GM12878 (cell line): ENCODE data around the gene PHLDA3. TPM values are rescaled to one million over a fixed set of nuclear protein-coding genes. Genes with fewer than 3 reads are reported as not detected.
A peak's percentile ranks its signal among the peaks of the same experiment; 100 is the strongest.

Source experiments
- ATAC-seq: fragments of 200-7000 bp; cut with Tn5 transposase; 3 replicates; pipeline ENCODE4 v1.9.1; 2020; ENCODE audit warnings: mild to moderate bottlenecking, moderate library complexity
- BruUV-seq: library from RNA; stranded (reverse); fragments of 400-500 nt; replicated peaks from 2 replicates; lab custom pipeline; 2021; lab: Mats Ljungman, UMichigan
- CTCF ChIA-PET: fragments of 300-600 bp; sonication (Branson Sonifier 250); formaldehyde crosslinking; extraction: SDS; loops from one replicate; lab custom pipeline; 2021; ENCODE audit warnings: inconsistent platforms; lab: Yijun Ruan, JAX
- POLR2A ChIA-PET: fragments of 350-600 bp; formaldehyde crosslinking; extraction: SDS; loops from one replicate; lab custom pipeline; 2021; ENCODE audit warnings: inconsistent platforms; lab: Charles Lee
- RAD21 ChIA-PET: fragments of 300-600 bp; sonication (Branson Sonifier 250); formaldehyde crosslinking; loops from one replicate; lab custom pipeline; 2023; ENCODE audit warnings: antibody characterized with exemption; ENCODE audit not compliant: unreplicated experiment; lab: Charles Lee
- SMC1A ChIA-PET: fragments of 300-600 bp; sonication (Branson Sonifier 250); formaldehyde crosslinking; loops from one replicate; lab custom pipeline; 2023; ENCODE audit not compliant: unreplicated experiment, uncharacterized antibody; lab: Charles Lee
- DNase-seq: peaks from one replicate; pipeline ENCODE4 v3.0.0-alpha.2; 2011; ENCODE audit warnings: low read depth, low spot score
- FAIRE-seq: peaks from 3 replicates; lab custom pipeline; 2011; peaks lifted over from hg19 to GRCh38; lab: Jason Lieb, UNC
- H2AFZ ChIP-seq: 2 replicates; pipeline ENCODE4 v1.6.0; 2011; ENCODE audit warnings: low read depth, low read length, control low read depth; ENCODE audit not compliant: control insufficient read depth
- H3K27ac ChIP-seq: 2 replicates; pipeline ENCODE4 v1.5.1; 2011; ENCODE audit warnings: control low read depth; ENCODE audit not compliant: control insufficient read depth, insufficient read depth
- H3K27me3 ChIP-seq, 2 experiments: replicated peaks in 1 of 2; 2 replicates each; pipeline versions ENCODE4 v1.6.0 to v1.6.1; 2011; ENCODE audit warnings: low read length in 1 of 2; ENCODE audit not compliant: control insufficient read depth in 2 of 2, insufficient read depth in 2 of 2
- H3K36me3 ChIP-seq, 2 experiments: 2 replicates each; pipeline ENCODE4 v1.5.1; 2011; ENCODE audit warnings: low read length in 1 of 2; ENCODE audit not compliant: control insufficient read depth in 2 of 2, insufficient read depth in 2 of 2
- H3K4me1 ChIP-seq: 2 replicates; pipeline ENCODE4 v1.6.1; 2011; ENCODE audit warnings: mild to moderate bottlenecking, low read length, moderate library complexity, mixed read lengths; ENCODE audit not compliant: control insufficient read depth, insufficient read depth
- H3K4me2 ChIP-seq: 2 replicates; pipeline ENCODE4 v1.6.0; 2011; ENCODE audit warnings: control low read depth; ENCODE audit not compliant: control insufficient read depth, insufficient read depth
- H3K4me3 ChIP-seq: fragments of 200-600 bp; sonication (generic); 2 replicates; pipeline ENCODE4 v1.5.1; 2016
- H3K79me2 ChIP-seq: 2 replicates; pipeline ENCODE4 v1.6.0; 2011; ENCODE audit warnings: low read length; ENCODE audit not compliant: control insufficient read depth, insufficient read depth
- H3K9ac ChIP-seq: 2 replicates; pipeline ENCODE4 v1.8.0; 2011; ENCODE audit warnings: low read length, control low read depth, mixed read lengths; ENCODE audit not compliant: control insufficient read depth, insufficient read depth
- H3K9me3 ChIP-seq: replicated peaks from 3 replicates; pipeline ENCODE4 v1.5.1; 2011; ENCODE audit warnings: mild to moderate bottlenecking, low read length; ENCODE audit not compliant: control insufficient read depth, insufficient read depth
- H4K20me1 ChIP-seq: 2 replicates; pipeline ENCODE4 v1.6.0; 2011; ENCODE audit not compliant: control insufficient read depth, insufficient read depth
- BHLHE40 ChIP-seq, 2 experiments: fragments of 450-650 bp in 1 of 2; IDR thresholded peaks; 2 replicates each; pipeline ENCODE4 v1.6.1; 2011 to 2017; ENCODE audit warnings: low read depth in 2 of 2, borderline replicate concordance in 1 of 2, improper control_type of control experiment in 1 of 2, low read length in 1 of 2, mild to moderate bottlenecking in 1 of 2
- BMI1 ChIP-seq: fragments of 450-650 bp; IDR thresholded peaks from 2 replicates; pipeline ENCODE4 v1.6.1; 2016; ENCODE audit warnings: mild to moderate bottlenecking, moderate library complexity, borderline replicate concordance
- CHD2 ChIP-seq: IDR thresholded peaks from 2 replicates; pipeline ENCODE4 v1.6.1; 2011; ENCODE audit warnings: low read depth, low read length, improper control_type of control experiment, borderline replicate concordance
- CREM ChIP-seq: IDR thresholded peaks from 2 replicates; pipeline ENCODE4 v1.6.1; 2014; ENCODE audit warnings: antibody characterized with exemption, low read depth
- FOXK2 ChIP-seq: fragments of 450-650 bp; IDR thresholded peaks from 2 replicates; pipeline ENCODE4 v1.6.1; 2017; ENCODE audit warnings: mild to moderate bottlenecking, moderate library complexity
- GABPA ChIP-seq: IDR thresholded peaks from 2 replicates; pipeline ENCODE4 v1.6.1; 2014; ENCODE audit warnings: antibody characterized with exemption, low read depth, mild to moderate bottlenecking, inconsistent platforms
- MTA2 ChIP-seq: fragments of 450-650 bp; IDR thresholded peaks from 2 replicates; pipeline ENCODE4 v1.6.1; 2016; ENCODE audit warnings: low read depth, mild to moderate bottlenecking, moderate library complexity
- MYB ChIP-seq: fragments of 150-350 bp; IDR thresholded peaks from 2 replicates; pipeline ENCODE4 v1.6.1; 2014; ENCODE audit warnings: mild to moderate bottlenecking, low read depth, low read length, borderline replicate concordance
- NFYA ChIP-seq: IDR thresholded peaks from 2 replicates; pipeline ENCODE4 v1.6.1; 2011; ENCODE audit warnings: low read depth, mild to moderate bottlenecking, low read length, improper control_type of control experiment, borderline replicate concordance
- NRF1 ChIP-seq: conservative IDR thresholded peaks from 2 replicates; pipeline ENCODE4 v1.6.1; 2011; ENCODE audit warnings: mild to moderate bottlenecking, low read depth, low read length, improper control_type of control experiment
- POLR2A ChIP-seq: IDR thresholded peaks from 2 replicates; pipeline ENCODE4 v1.6.1; 2011; ENCODE audit warnings: low read depth, mild to moderate bottlenecking, low read length
- POLR2AphosphoS2 ChIP-seq: IDR thresholded peaks from 2 replicates; pipeline ENCODE4 v1.6.1; 2011; ENCODE audit warnings: low read depth, mild to moderate bottlenecking, low read length, improper control_type of control experiment, moderate library complexity
- RCOR1 ChIP-seq: conservative IDR thresholded peaks from 2 replicates; pipeline ENCODE4 v1.6.1; 2012; ENCODE audit warnings: low read depth, low read length, improper control_type of control experiment
- SMAD5 ChIP-seq: IDR thresholded peaks from 2 replicates; pipeline ENCODE4 v1.6.1; 2016; ENCODE audit warnings: antibody characterized with exemption, low read depth
- SMC3 ChIP-seq: IDR thresholded peaks from 2 replicates; pipeline ENCODE4 v1.6.1; 2011; ENCODE audit warnings: low read length, improper control_type of control experiment, borderline replicate concordance
- TARDBP ChIP-seq: IDR thresholded peaks from 2 replicates; pipeline ENCODE4 v1.6.1; 2016; ENCODE audit warnings: borderline replicate concordance
- WRNIP1 ChIP-seq: IDR thresholded peaks from 2 replicates; pipeline ENCODE4 v1.6.1; 2011; ENCODE audit warnings: low read depth, low read length, improper control_type of control experiment, borderline replicate concordance
- WGBS: methylation state at CpG from one replicate; pipeline ENCODE4 v1.1.6; 2016; ENCODE audit warnings: low lambda C conversion rate; ENCODE audit not compliant: insufficient replicate concordance, insufficient coverage; ENCODE audit errors: missing lambda C conversion rate; 5-methylcytosine and 5-hydroxymethylcytosine counted together
- in situ Hi-C: fragments of 300-500 bp; cut with MboI; formaldehyde crosslinking; loops from 9 replicates; pipeline ENCODE4 v1.14.3; 2018; ENCODE audit warnings: mixed read lengths
- intact Hi-C: fragments of 100-400 bp; cut with micrococcal nuclease; formaldehyde crosslinking; loops from one replicate; pipeline ENCODE4 v1.14.2; 2022; ENCODE audit not compliant: unreplicated experiment
- polyA plus RNA-seq, 11 experiments: library from polyadenylated mRNA; depleted of rRNA in 4 of 11; unstranded in 6 of 11; stranded (reverse) in 5 of 11; fragments of >200 nt; fragmentation: Nextera tagmentation in 4 of 11; fragmentation: Illumina TruSeq in 1 of 11; extraction: Ambion mirVana in 4 of 11; extraction: Trizol in 1 of 11; gene quantifications; 1 replicate in 1 of 11; 2 replicates in 10 of 11; pipeline versions ENCODE4 v1.2.1 to v1.2.3, GENCODE V29; 2011 to 2016; ENCODE audit warnings: inconsistent platforms in 2 of 11, missing spikeins in 2 of 11, low read depth in 1 of 11
- total RNA-seq, 4 experiments: library from RNA; depleted of rRNA in 3 of 4; stranded (reverse); fragments of >200 nt in 3 of 4; fragmentation: Illumina TruSeq in 1 of 4; extraction: Trizol in 1 of 4; gene quantifications; 2 replicates each; pipeline versions ENCODE4 v1.2.1 to v1.2.3, GENCODE V29; 2013 to 2021
- TF ChIP-seq, protein P1 (sequence below): fragments of 450-650 bp; formaldehyde crosslinking; IDR thresholded peaks from 2 replicates; pipeline ENCODE4 v1.4.0; 2022; ENCODE audit warnings: mild to moderate bottlenecking, moderate library complexity
- TF ChIP-seq, protein P2 (sequence below): fragments of 450-650 bp; IDR thresholded peaks from 2 replicates; pipeline ENCODE4 v1.6.1; 2017; ENCODE audit warnings: mild to moderate bottlenecking, moderate library complexity

The PHLDA3 gene
- total and polyA plus RNA-seq, 10 of the 15 experiments (the other 5 are each of a cell fraction or from before 2014, with no cell fraction given): 0.60 to 57.4 (median 21.8) TPM

DNA sequence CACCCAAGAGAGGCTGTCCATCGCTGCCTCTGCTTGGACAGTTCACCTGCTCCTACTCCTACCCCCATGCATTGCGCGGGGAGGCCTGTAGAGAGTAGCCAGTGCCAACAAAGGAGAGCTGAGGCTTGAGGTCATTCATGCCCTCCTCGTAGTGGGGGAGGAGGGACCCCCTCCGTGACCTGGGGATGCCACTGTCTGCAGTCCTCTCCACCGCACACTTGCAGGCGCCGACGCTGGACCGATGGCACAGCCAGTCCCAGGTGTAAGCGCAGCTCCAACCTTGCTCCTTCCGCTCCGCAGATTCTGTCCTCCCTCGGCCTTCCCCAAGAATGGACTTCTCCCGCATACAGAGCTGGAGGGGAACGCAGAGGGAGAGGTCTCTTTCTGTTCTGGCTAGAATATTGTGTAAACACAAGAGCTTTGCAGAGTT lies 672 bp upstream of the PHLDA3 start:
- DNase-seq (no peak), FAIRE-seq (no peak), ATAC-seq (no peak)
- Histone ChIP-seq H3K9me3 (no peaks in the 10 kb centered on the region), H2AFZ (peak overlapping the region; percentile 81), H4K20me1 (no peaks in the 10 kb centered on the region), H3K4me1 (peaks cover 11% of the 10 kb centered on the region), H3K9ac (peak overlapping the region; percentile 79; the same call in 1 of the 2 replicates), H3K4me2 (peak overlapping the region; percentile 56), H3K4me3 (peak overlapping the region; percentile 96), H3K79me2 (peaks cover 34% of the 10 kb centered on the region), H3K27ac (no peak overlapping the region), H3K36me3 (peaks cover 4 to 6% of the 10 kb centered on the region in 2 experiments; a peak in 3 of 4 replicates), H3K27me3 (no peaks in the 10 kb centered on the region)
- POLR2A ChIA-PET: interaction anchor here (1.0 to 4.5 kb wide), 7 partner anchors 11 to 43 kb away, joined by 3 to 33 read pairs (median 6); partner anchors contain the start of gene CSRP1
- CTCF ChIA-PET: interaction anchor here (0.8 to 14.7 kb wide), 8 partner anchors 9 to 83 kb away, joined by 3 to 149 read pairs (median 6); no protein-coding TSS in a partner anchor
- intact Hi-C loops (no loop called here), in situ Hi-C loops (no loop called here)
- RAD21 ChIA-PET: interaction anchor here (0.5 to 5.7 kb wide), 4 partner anchors 12 to 95 kb away, joined by 3 to 45 read pairs (median 26); no protein-coding TSS in a partner anchor
- 73% methylated on average over 16 of the region's 16 CpGs for WGBS
- SMC1A ChIA-PET: interaction anchor here (1.5 to 3.4 kb wide), 5 partner anchors 11 to 83 kb away, joined by 3 to 15 read pairs (median 4); no protein-coding TSS in a partner anchor
- BruUV-seq: no TSS peak
- TF ChIP-seq BMI1: no peak
- TF ChIP-seq POLR2AphosphoS2: no peak
- TF ChIP-seq GABPA: no peak
- no peak for TF ChIP-seq WRNIP1
- TF ChIP-seq SMC3: no peak
- no peak for TF ChIP-seq NRF1
- TF ChIP-seq CREM: no peak
- TF ChIP-seq SMAD5: no peak
- no peak for TF ChIP-seq MYB
- no peak for TF ChIP-seq NFYA
- no peak for TF ChIP-seq MTA2
- no peak for TF ChIP-seq BHLHE40 (IDR thresholded peaks at IDR 0.05; ENCODE audit: borderline replicate concordance in 1 of 2, low read depth in 2 of 2, low read length in 1 of 2)
- no peak for TF ChIP-seq RCOR1
- TF ChIP-seq POLR2A: no peak
- TF ChIP-seq FOXK2: no peak
- TF ChIP-seq, protein P1, sequence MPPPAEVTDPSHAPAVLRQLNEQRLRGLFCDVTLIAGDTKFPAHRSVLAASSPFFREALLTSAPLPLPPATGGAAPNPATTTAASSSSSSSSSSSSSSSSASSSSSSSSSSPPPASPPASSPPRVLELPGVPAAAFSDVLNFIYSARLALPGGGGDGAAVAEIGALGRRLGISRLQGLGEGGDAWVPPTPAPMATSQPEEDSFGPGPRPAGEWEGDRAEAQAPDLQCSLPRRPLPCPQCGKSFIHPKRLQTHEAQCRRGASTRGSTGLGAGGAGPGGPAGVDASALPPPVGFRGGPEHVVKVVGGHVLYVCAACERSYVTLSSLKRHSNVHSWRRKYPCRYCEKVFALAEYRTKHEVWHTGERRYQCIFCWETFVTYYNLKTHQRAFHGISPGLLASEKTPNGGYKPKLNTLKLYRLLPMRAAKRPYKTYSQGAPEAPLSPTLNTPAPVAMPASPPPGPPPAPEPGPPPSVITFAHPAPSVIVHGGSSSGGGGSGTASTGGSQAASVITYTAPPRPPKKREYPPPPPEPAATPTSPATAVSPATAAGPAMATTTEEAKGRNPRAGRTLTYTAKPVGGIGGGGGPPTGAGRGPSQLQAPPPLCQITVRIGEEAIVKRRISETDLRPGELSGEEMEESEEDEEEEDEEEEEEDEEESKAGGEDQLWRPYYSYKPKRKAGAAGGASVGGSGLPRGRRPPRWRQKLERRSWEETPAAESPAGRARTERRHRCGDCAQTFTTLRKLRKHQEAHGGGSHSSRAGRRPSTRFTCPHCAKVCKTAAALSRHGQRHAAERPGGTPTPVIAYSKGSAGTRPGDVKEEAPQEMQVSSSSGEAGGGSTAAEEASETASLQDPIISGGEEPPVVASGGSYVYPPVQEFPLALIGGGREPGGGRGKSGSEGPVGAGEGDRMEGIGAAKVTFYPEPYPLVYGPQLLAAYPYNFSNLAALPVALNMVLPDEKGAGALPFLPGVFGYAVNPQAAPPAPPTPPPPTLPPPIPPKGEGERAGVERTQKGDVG (CRISPR knock-in tag): no peak
- no peak for TF ChIP-seq CHD2
- TF ChIP-seq, protein P2, sequence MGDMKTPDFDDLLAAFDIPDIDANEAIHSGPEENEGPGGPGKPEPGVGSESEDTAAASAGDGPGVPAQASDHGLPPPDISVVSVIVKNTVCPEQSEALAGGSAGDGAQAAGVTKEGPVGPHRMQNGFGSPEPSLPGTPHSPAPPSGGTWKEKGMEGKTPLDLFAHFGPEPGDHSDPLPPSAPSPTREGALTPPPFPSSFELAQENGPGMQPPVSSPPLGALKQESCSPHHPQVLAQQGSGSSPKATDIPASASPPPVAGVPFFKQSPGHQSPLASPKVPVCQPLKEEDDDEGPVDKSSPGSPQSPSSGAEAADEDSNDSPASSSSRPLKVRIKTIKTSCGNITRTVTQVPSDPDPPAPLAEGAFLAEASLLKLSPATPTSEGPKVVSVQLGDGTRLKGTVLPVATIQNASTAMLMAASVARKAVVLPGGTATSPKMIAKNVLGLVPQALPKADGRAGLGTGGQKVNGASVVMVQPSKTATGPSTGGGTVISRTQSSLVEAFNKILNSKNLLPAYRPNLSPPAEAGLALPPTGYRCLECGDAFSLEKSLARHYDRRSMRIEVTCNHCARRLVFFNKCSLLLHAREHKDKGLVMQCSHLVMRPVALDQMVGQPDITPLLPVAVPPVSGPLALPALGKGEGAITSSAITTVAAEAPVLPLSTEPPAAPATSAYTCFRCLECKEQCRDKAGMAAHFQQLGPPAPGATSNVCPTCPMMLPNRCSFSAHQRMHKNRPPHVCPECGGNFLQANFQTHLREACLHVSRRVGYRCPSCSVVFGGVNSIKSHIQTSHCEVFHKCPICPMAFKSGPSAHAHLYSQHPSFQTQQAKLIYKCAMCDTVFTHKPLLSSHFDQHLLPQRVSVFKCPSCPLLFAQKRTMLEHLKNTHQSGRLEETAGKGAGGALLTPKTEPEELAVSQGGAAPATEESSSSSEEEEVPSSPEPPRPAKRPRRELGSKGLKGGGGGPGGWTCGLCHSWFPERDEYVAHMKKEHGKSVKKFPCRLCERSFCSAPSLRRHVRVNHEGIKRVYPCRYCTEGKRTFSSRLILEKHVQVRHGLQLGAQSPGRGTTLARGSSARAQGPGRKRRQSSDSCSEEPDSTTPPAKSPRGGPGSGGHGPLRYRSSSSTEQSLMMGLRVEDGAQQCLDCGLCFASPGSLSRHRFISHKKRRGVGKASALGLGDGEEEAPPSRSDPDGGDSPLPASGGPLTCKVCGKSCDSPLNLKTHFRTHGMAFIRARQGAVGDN: no peak
- no peak for TF ChIP-seq TARDBP
